Measurements from ENCODE around the gene MYRF. TPM values are rescaled to one million over a fixed set of nuclear protein-coding genes. Genes with fewer than 3 reads are reported as not detected.

The MYRF gene
- total and polyA plus RNA-seq, 2 of the 13 experiments (the other 11 are each of a cell fraction or from before 2014, with no cell fraction given), result 10.2 to 25.9 TPM

- TF ChIP-seq AKNA (CRISPR knock-in tag; IDR thresholded peaks at IDR 0.05; ENCODE audit: borderline replicate concordance) (no peak), ARID3A (IDR thresholded peaks at IDR 0.05; ENCODE audit: low read depth, low read length) (no peak), ELF1 (CRISPR knock-in tag; IDR thresholded peaks at IDR 0.05) (peak; percentile 97), PAXIP1 (CRISPR knock-in tag; conservative IDR thresholded peaks at IDR 0.05) (peak; percentile 13), MEF2D (CRISPR knock-in tag; IDR thresholded peaks at IDR 0.05) (peak; percentile 75), ZMYM2 (CRISPR knock-in tag; IDR thresholded peaks at IDR 0.05) (no peak), ZNF326 (CRISPR knock-in tag; IDR thresholded peaks at IDR 0.05; ENCODE audit: borderline replicate concordance) (no peak), SP140L (CRISPR knock-in tag; IDR thresholded peaks at IDR 0.05; ENCODE audit: borderline replicate concordance) (no peak), ZNF468 (CRISPR knock-in tag; IDR thresholded peaks at IDR 0.05) (no peak), ADNP (CRISPR knock-in tag; IDR thresholded peaks at IDR 0.05) (no peak), RXRA (CRISPR knock-in tag; IDR thresholded peaks at IDR 0.05) (0 out of 2 replicates have a peak, but pooled peaks have one; percentile 46), ZNF570 (CRISPR knock-in tag; IDR thresholded peaks at IDR 0.05; ENCODE audit: borderline replicate concordance) (no peak), JUN (CRISPR knock-in tag; IDR thresholded peaks at IDR 0.05) (no peak), TMF1 (CRISPR knock-in tag; IDR thresholded peaks at IDR 0.05; ENCODE audit: low read depth) (0 out of 2 replicates have a peak, but pooled peaks have one; percentile 68), ZSCAN20 (CRISPR knock-in tag; IDR thresholded peaks at IDR 0.05; ENCODE audit: borderline replicate concordance) (no peak), ZNF749 (CRISPR knock-in tag; IDR thresholded peaks at IDR 0.05; ENCODE audit: borderline replicate concordance) (no peak), PTBP1 (IDR thresholded peaks at IDR 0.05; ENCODE audit: low read depth, low read length, poor library complexity, severe bottlenecking) (no peak), ZNF563 (CRISPR knock-in tag; IDR thresholded peaks at IDR 0.05) (no peak), MTF1 (CRISPR knock-in tag; IDR thresholded peaks at IDR 0.05) (0 out of 2 replicates have a peak, but pooled peaks have one; percentile 12), TEAD3 (CRISPR knock-in tag; optimal IDR thresholded peaks at IDR 0.05; ENCODE audit: borderline replicate concordance) (no peak)
Observed at GRCh38 chr11:61792310-61793082, 40.1 kb downstream of the MYRF start, which contains the start of the genes FEN1 and TMEM258 (continued).

Data from HepG2 (cell line).